Measurements from ENCODE around the gene SLC35D1. TPM values are rescaled to one million over a fixed set of nuclear protein-coding genes. Genes with fewer than 3 reads are reported as not detected.

The SLC35D1 gene
- total and polyA plus RNA-seq, 7 donors, result 2.5 to 7.0 (median 5.9) TPM

DNA sequence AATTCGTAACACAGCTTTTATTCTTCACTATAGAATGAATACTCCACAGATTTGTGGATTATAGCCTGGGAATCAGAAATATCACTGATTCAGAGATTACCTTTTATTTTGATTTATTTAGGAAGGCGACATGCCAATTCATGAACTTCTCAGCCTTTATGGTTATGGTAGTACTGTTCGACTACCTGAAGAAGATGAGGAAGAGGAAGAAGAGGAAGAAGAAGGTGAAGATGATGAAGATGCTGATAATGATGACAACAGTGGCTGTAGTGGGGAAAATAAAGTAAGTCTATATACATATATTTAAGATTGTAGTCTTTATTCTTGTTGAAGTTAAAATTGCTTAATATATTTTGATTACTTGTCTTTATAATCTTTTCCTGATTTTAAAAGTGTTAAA is 96.0 kb downstream of the SLC35D1 start:
- TF ChIP-seq, protein P1, sequence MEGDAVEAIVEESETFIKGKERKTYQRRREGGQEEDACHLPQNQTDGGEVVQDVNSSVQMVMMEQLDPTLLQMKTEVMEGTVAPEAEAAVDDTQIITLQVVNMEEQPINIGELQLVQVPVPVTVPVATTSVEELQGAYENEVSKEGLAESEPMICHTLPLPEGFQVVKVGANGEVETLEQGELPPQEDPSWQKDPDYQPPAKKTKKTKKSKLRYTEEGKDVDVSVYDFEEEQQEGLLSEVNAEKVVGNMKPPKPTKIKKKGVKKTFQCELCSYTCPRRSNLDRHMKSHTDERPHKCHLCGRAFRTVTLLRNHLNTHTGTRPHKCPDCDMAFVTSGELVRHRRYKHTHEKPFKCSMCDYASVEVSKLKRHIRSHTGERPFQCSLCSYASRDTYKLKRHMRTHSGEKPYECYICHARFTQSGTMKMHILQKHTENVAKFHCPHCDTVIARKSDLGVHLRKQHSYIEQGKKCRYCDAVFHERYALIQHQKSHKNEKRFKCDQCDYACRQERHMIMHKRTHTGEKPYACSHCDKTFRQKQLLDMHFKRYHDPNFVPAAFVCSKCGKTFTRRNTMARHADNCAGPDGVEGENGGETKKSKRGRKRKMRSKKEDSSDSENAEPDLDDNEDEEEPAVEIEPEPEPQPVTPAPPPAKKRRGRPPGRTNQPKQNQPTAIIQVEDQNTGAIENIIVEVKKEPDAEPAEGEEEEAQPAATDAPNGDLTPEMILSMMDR (IDR thresholded peaks at IDR 0.05), result no peak
- H3K27me3 ChIP-seq (ENCODE audit: insufficient read depth in 3 of 3, low read length in 2 of 3), result no peaks in the 10 kb centered on the region
- H3K27ac ChIP-seq, result no peak overlapping the region
- 96 to 97% (median 97%) methylated on average over 3 of the region's 3 CpGs for WGBS, 3 donors
- intact Hi-C loops (cut with DNase I), result loop anchor here in 1 of 2 donors (5.0 kb wide), 1 partner anchor 34 kb away; no protein-coding TSS in a partner anchor
- DNase-seq (no peak), ATAC-seq (no peak)
- no peaks in the 10 kb centered on the region for H3K4me1 ChIP-seq
- H3K4me3 ChIP-seq, result no peak overlapping the region
- H3K36me3 ChIP-seq (ENCODE audit: insufficient read depth in 1 of 2, low read depth in 1 of 2), result peaks cover 0 to 91% of the 10 kb centered on the region in 2 donors
- no peaks in the 10 kb centered on the region for H3K9me3 ChIP-seq

DNA sequence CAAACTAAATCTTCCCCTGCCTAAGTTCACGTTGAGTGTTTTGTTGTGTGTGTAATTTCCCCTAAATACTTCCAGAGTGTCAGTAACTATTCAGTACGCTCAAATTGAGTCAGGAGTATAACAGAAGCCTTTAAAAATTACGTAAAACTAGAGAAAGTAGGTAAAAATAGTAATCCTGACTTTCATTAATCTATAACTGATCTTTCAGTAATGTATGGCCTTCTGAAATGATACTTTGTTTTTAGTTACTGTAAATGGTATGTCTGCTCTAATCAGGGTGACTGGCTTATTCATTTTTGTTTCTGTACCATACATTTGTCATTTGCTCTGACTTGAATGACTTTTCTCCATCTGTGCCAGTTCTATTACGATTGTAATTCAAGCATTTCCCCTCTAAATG is 99.7 kb downstream of the SLC35D1 start:
- H3K27me3 ChIP-seq (ENCODE audit: insufficient read depth in 3 of 3, low read length in 2 of 3), result no peaks in the 10 kb centered on the region
- WGBS, 3 donors, result 83 to 91% (median 84%) methylated on average over 4 of the region's 4 CpGs
- H3K36me3 ChIP-seq (ENCODE audit: insufficient read depth in 1 of 2, low read depth in 1 of 2), result peaks cover 0 to 84% of the 10 kb centered on the region in 2 donors
- H3K4me1 ChIP-seq, result no peaks in the 10 kb centered on the region
- H3K4me3 ChIP-seq, result no peak overlapping the region
- no peak overlapping the region for H3K27ac ChIP-seq
- DNase-seq (no peak), ATAC-seq (no peak)
- H3K9me3 ChIP-seq, result no peaks in the 10 kb centered on the region
- TF ChIP-seq, protein P1 (IDR thresholded peaks at IDR 0.05), result no peak
- intact Hi-C loops (cut with DNase I), result no loop called here

DNA sequence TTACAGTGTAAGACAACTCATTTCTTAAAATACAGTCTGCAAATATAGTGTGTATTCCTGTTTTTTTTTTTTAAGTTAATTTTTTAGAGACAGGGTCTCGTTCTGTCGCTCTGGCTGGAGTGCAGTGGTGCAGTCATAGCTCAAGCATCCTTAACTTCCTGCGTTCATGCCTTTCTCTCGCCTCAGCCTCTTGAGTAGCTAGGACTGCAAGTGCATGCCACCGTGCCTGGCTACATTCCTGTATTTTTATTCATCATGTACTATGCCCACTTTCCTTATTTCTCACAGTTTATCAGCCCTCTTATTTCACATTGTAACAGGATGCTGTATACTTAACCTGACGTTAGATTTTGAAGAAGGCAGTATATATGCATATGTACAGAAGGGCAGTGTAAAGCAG is 102.4 kb downstream of the SLC35D1 start:
- 91 to 95% (median 93%) methylated on average over 6 of the region's 6 CpGs for WGBS, 3 donors
- H3K9me3 ChIP-seq, result no peaks in the 10 kb centered on the region
- H3K27me3 ChIP-seq (ENCODE audit: insufficient read depth in 3 of 3, low read length in 2 of 3), result no peaks in the 10 kb centered on the region
- intact Hi-C loops (cut with DNase I), result no loop called here
- TF ChIP-seq, protein P1 (IDR thresholded peaks at IDR 0.05), result no peak
- peaks cover 0 to 89% of the 10 kb centered on the region in 2 donors for H3K36me3 ChIP-seq (ENCODE audit: insufficient read depth in 1 of 2, low read depth in 1 of 2)
- H3K27ac ChIP-seq, result no peak overlapping the region
- no peak overlapping the region for H3K4me3 ChIP-seq
- DNase-seq (no peak), ATAC-seq (no peak)
- no peaks in the 10 kb centered on the region for H3K4me1 ChIP-seq

Other genes starting within 250 kb of the SLC35D1 start
- gene DNAI4, start 129.3 kb downstream of the SLC35D1 start, total RNA-seq, result 1 to 10 TPM; 4.5 to 6.5 (median 5.3) TPM
- gene DNAI4, start 129.3 kb downstream of the SLC35D1 start, polyA plus RNA-seq, result under 1 TPM; 0.18 to 0.43 (median 0.21) TPM
- 10 to 100 TPM; 12.9 to 18.9 (median 15.2) TPM for gene MIER1, start 129.2 kb downstream of the SLC35D1 start, total RNA-seq
- gene MIER1, start 129.2 kb downstream of the SLC35D1 start, polyA plus RNA-seq, result 10 to 100 TPM in 2 of 3 donors, 1 to 10 TPM in 1; 6.4 to 13.1 (median 10.5) TPM
- not detected for gene C1orf141, start 80.8 kb upstream of the SLC35D1 start, total RNA-seq
- not detected for gene C1orf141, start 80.8 kb upstream of the SLC35D1 start, polyA plus RNA-seq
- not detected for gene IL23R, start 112.3 kb upstream of the SLC35D1 start, total RNA-seq
- gene IL23R, start 112.3 kb upstream of the SLC35D1 start, polyA plus RNA-seq, result not detected